ENCODE measurements around the gene HHATL. TPM values are rescaled to one million over a fixed set of nuclear protein-coding genes. Genes with fewer than 3 reads are reported as not detected.
A peak's percentile ranks its signal among the peaks of the same experiment; 100 is the strongest.

Gene HHATL
- total RNA-seq, 1 donor from 2014 or later, result 1.0 TPM

DNA sequence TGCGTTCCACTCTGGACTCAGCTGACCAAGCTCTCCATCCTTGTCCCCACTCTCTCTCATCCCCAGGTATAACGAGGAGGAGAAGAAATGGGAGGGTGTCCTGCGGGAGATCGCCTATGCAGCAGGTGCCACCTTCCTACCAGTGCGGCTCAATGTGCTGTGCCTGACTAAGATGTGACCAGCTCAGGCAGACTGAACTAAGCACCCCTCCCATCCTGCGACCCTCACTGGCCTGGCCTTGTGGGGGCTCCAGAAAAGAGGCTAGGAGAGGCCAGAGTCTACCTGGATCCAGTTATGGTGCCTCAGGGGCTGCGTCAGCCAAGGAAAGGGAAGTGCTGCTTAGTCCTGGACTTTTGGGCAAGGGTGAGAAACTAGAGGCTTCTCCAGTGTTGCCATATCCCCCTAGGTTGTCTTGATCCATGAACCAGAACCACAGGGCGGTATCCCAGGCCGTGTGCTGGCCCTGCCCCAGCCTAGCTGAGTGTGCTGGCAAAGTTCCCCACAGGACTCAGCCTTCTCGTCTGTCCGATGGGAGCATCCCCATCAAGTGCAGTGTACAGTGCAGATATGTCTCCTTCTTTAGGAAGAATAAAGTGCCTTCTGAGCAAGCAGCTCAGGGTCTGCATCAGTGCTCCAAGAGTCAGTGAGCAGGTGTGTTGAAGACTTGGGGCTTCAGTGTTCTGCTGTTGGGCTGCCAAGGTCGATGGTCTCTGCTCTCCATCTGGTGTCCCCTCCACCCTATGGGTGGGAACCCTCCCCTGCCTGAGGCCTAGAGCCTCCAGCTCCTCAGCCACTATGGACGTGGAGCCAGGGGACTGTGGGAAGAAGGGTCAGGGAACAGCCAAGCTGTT is 10.6 kb downstream of the HHATL start:
- Histone ChIP-seq H3K27me3 (ENCODE audit: low read depth) (no peaks in the 10 kb centered on the region), H3K4me1 (no peaks in the 10 kb centered on the region), H3K9me3 (no peaks in the 10 kb centered on the region), H3K36me3 (no peaks in the 10 kb centered on the region), H3K27ac (no peak overlapping the region), H3K4me3 (no peak overlapping the region)
- peak; percentile 32 for DNase-seq
- intact Hi-C loops (cut with DNase I), result no loop called here
- ATAC-seq, result no peak
- TF ChIP-seq CTCF (IDR thresholded peaks at IDR 0.05), result no peak

- TF ChIP-seq CTCF (IDR thresholded peaks at IDR 0.05), result no peak
- H3K4me1 ChIP-seq, result no peaks in the 10 kb centered on the region
- H3K27ac ChIP-seq, result no peak overlapping the region
- DNase-seq, result peak; percentile 39
- no peak for ATAC-seq
- no peaks in the 10 kb centered on the region for H3K9me3 ChIP-seq
- H3K27me3 ChIP-seq (ENCODE audit: low read depth), result peaks cover 9% of the 10 kb centered on the region
- no peak overlapping the region for H3K4me3 ChIP-seq
- H3K36me3 ChIP-seq, result no peaks in the 10 kb centered on the region
- intact Hi-C loops (cut with DNase I), result no loop called here
These were observed 11.6 kb downstream of the HHATL start for GRCh38 chr3:42690766-42691680.

- DNase-seq (peak; percentile 14), ATAC-seq (no peak)
- intact Hi-C loops (cut with DNase I), result no loop called here
- Histone ChIP-seq H3K4me1 (no peaks in the 10 kb centered on the region), H3K27ac (no peak overlapping the region), H3K4me3 (no peak overlapping the region), H3K36me3 (no peaks in the 10 kb centered on the region), H3K27me3 (ENCODE audit: low read depth) (peaks cover 18% of the 10 kb centered on the region), H3K9me3 (no peaks in the 10 kb centered on the region)
- no peak for TF ChIP-seq CTCF (IDR thresholded peaks at IDR 0.05)
These were observed 12.4 kb downstream of the HHATL start for GRCh38 chr3:42690191-42690590.

DNA sequence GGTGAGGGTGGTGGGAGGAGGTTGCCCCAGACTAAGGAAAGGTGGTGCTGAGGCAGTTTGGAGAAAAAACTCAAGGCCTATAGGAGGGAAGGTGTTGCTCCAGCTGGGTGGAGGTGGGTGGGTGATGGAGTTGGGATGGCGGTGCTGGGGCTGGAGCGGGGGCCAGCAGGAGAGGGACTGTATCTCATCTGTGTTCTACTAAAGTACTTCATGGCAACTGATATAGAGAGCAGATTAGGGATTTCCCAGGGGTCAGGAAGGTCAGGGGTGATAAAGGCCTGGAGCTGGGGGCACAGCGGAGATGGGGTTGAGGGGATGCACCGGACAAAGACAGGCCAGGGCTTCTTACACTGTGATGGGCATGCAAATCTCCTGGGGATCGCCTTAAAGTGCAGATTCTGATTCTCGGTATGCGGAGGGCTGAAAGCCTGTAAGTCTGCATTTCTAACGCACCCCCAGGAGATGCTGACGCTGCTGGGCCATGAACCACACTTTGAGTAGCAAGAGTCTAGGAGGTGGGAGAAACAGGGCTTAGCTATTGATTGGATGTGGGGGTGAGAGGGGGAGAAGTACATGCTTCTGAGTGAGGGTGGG is 13.1 kb downstream of the HHATL start:
- no peak overlapping the region for H3K4me3 ChIP-seq
- intact Hi-C loops (cut with DNase I), result no loop called here
- no peak overlapping the region for H3K27ac ChIP-seq
- H3K9me3 ChIP-seq, result no peaks in the 10 kb centered on the region
- no peaks in the 10 kb centered on the region for H3K4me1 ChIP-seq
- ATAC-seq (no peak), DNase-seq (peak; percentile 15)
- H3K36me3 ChIP-seq, result no peaks in the 10 kb centered on the region
- no peak for TF ChIP-seq CTCF (IDR thresholded peaks at IDR 0.05)
- H3K27me3 ChIP-seq (ENCODE audit: low read depth), result peaks cover 18% of the 10 kb centered on the region

Measured in lower lobe of right lung (tissue), 2 donors.